Activated T-cell treated with anti-CD3 and anti-CD28 coated beads, Interleukin-2, amount 50 U/mL, for 72 hours (primary cell): Measurements from ENCODE around the gene ZDHHC11B. TPM values are rescaled to one million over a fixed set of nuclear protein-coding genes. Genes with fewer than 3 reads are reported as not detected.
A peak's percentile ranks its signal among the peaks of the same experiment; 100 is the strongest.
"Not testable (repeated sequence)": the region's sequence is repeated elsewhere in the genome, so short reads cannot be mapped to it uniquely, and the experiment has no call there.

ENCODE experiments used
- ATAC-seq, 2 donors: fragments of 150-1000 bp; cut with Tn5 transposase; replicated peaks in 1 of 2; 2 replicates each; pipeline ENCODE4 v1.10.0; 2021; ENCODE audit warnings: moderate library complexity in 2 of 2, mild to moderate bottlenecking in 1 of 2
- DNase-seq, 2 donors: peaks; one replicate each; pipeline ENCODE4 v3.0.0; 2021 to 2022; ENCODE audit warnings: mixed read lengths in 1 of 2
- H3K27ac Mint-ChIP-seq: one replicate; pipeline ENCODE4 v1.8.0; 2022; ENCODE audit warnings: mild to moderate bottlenecking, moderate library complexity, mixed read lengths
- H3K27me3 Mint-ChIP-seq: one replicate; pipeline ENCODE4 v1.8.0; 2022; ENCODE audit warnings: low read depth, mixed read lengths
- H3K36me3 Mint-ChIP-seq, 2 donors: one replicate each; pipeline ENCODE4 v1.8.0; 2022; ENCODE audit warnings: mixed read lengths in 2 of 2, mild to moderate bottlenecking in 1 of 2; ENCODE audit not compliant: insufficient read depth in 2 of 2
- H3K4me1 Mint-ChIP-seq: one replicate; pipeline ENCODE4 v1.8.0; 2022; ENCODE audit warnings: low read depth, mixed read lengths
- H3K4me3 Mint-ChIP-seq, 2 donors: one replicate each; pipeline ENCODE4 v1.8.0; 2022; ENCODE audit warnings: mild to moderate bottlenecking in 2 of 2, mixed read lengths in 2 of 2, moderate library complexity in 2 of 2
- H3K9me3 Mint-ChIP-seq, 2 donors: one replicate each; pipeline ENCODE4 v1.8.0; 2022; ENCODE audit warnings: mixed read lengths in 2 of 2
- total RNA-seq, 2 donors: library from RNA; stranded (reverse); gene quantifications; one replicate each; pipeline ENCODE4 v1.2.3, GENCODE V29; 2022

The ZDHHC11B gene
- total RNA-seq, 2 donors from 2014 or later, result 0.24 TPM; not detected in 1

DNA sequence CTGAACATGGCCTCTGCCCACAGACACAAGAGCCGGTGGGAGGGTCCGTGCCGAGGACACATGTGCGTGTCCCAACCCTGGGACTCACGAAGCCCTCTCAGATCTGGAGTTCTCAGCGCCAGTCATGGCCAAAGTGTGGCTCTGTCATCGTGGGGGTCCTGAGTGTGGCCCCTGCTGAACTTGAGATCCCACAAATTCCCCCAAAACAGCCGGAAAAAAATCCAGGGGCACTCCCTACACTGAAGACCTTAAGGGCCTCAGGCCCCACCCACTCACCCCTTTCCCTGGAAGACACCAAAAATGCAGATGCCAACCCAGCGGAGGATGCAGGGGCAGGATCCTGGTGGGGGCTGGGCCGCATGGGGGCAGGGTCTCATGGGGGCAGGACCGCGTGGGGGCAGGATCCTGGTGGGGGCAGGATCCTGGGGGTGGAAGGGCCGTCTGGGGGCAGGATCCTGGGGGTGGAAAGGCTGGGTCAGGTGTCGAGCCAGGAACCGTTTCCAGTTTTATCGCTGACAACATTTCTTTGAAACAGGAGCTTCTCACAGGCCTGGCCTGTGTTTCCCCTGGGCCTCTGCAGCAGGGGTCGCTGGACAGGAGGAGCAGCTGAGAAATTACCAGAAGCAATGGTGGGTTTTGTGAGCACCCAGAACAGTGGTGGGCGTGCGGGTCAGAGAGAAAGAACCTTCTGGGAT, 13.3 kb downstream of the ZDHHC11B start:
- H3K4me1 Mint-ChIP-seq, ATAC-seq, DNase-seq, H3K36me3 Mint-ChIP-seq, H3K27me3 Mint-ChIP-seq, H3K27ac Mint-ChIP-seq, H3K9me3 Mint-ChIP-seq, H3K4me3 Mint-ChIP-seq: not testable (repeated sequence)

DNA sequence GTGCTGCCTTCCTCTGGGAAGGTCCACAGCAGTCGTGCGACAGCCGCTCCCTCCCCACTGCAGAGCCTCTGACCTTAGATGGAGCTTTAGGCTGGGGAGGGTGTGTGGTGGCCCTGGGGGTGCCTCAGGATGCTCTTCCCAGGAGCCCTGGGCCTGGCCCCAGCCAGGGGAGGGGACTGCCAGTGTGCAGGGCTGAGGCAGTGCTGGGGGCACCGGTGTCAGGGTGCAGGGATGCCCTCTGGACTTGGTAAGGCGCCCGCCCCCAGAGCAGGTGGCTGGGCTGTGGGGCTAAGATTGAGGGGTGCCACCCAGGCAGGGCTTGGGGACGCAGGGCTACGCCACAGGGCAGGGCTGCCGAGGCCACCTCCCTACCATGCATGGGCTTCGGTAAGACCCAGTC, 13.9 kb downstream of the ZDHHC11B start:
- not testable (repeated sequence) for H3K36me3 Mint-ChIP-seq, H3K27me3 Mint-ChIP-seq, H3K4me3 Mint-ChIP-seq, H3K27ac Mint-ChIP-seq, H3K4me1 Mint-ChIP-seq, ATAC-seq, H3K9me3 Mint-ChIP-seq, DNase-seq

GRCh38 chr5:769485-770145, 14.9 kb downstream of the ZDHHC11B start:
- H3K4me1 Mint-ChIP-seq, ATAC-seq, H3K27ac Mint-ChIP-seq, DNase-seq, H3K9me3 Mint-ChIP-seq, H3K36me3 Mint-ChIP-seq, H3K4me3 Mint-ChIP-seq, H3K27me3 Mint-ChIP-seq: not testable (repeated sequence)

GRCh38 chr5:766666-767431, 17.7 kb downstream of the ZDHHC11B start:
- no peak for DNase-seq
- Mint-ChIP-seq H3K27ac (no peak overlapping the region), H3K4me3 (no peak overlapping the region), H3K27me3 (no peaks in the 10 kb centered on the region), H3K9me3 (no peaks in the 10 kb centered on the region), H3K4me1 (no peaks in the 10 kb centered on the region), H3K36me3 (no peaks in the 10 kb centered on the region)
- ATAC-seq, result no peak

GRCh38 chr5:765948-766631, 18.4 kb downstream of the ZDHHC11B start:
- Mint-ChIP-seq H3K36me3 (no peaks in the 10 kb centered on the region), H3K4me1 (no peaks in the 10 kb centered on the region), H3K9me3 (no peaks in the 10 kb centered on the region), H3K27me3 (no peaks in the 10 kb centered on the region), H3K4me3 (no peak overlapping the region), H3K27ac (no peak overlapping the region)
- no peak for ATAC-seq
- no peak for DNase-seq

GRCh38 chr5:763998-764781, 20.3 kb downstream of the ZDHHC11B start:
- Mint-ChIP-seq H3K4me3 (no peak overlapping the region), H3K27me3 (no peaks in the 10 kb centered on the region), H3K4me1 (peaks cover 3% of the 10 kb centered on the region), H3K36me3 (no peaks in the 10 kb centered on the region), H3K27ac (no peak overlapping the region), H3K9me3 (no peaks in the 10 kb centered on the region)
- DNase-seq (no peak), ATAC-seq (no peak)

GRCh38 chr5:763397-763796, 21.1 kb downstream of the ZDHHC11B start:
- Mint-ChIP-seq H3K36me3 (no peaks in the 10 kb centered on the region), H3K9me3 (no peaks in the 10 kb centered on the region), H3K4me1 (peaks cover 11% of the 10 kb centered on the region), H3K27ac (peak overlapping the region; percentile 18), H3K4me3 (no peak overlapping the region), H3K27me3 (no peaks in the 10 kb centered on the region)
- ATAC-seq, result no peak
- no peak for DNase-seq

DNA sequence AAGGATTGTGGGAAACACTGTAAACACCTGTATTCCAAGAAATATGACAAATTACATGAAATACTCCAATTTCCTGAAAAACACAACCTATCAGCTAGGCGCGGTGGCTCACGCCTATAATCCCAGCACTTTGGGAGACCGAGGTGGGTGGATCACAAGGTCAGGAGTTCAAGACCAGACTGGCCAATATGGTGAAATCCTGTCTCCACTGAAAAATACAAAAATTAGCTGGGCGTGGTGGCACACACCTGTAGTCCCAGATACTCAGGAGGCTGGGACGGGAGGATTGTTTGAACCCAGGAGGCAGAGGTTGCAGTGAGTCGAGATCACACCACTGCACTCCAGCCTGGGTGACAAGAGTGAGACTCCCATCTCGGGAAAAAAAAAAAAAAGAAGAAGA, 21.5 kb downstream of the ZDHHC11B start:
- H3K4me1 Mint-ChIP-seq, result peaks cover 15% of the 10 kb centered on the region
- not testable (repeated sequence) for DNase-seq, H3K27me3 Mint-ChIP-seq

GRCh38 chr5:761854-762710, 22.4 kb downstream of the ZDHHC11B start:
- H3K4me3 Mint-ChIP-seq, result no peak overlapping the region
- DNase-seq (no peak), ATAC-seq (no peak)
- H3K9me3 Mint-ChIP-seq, result no peaks in the 10 kb centered on the region
- no peaks in the 10 kb centered on the region for H3K27me3 Mint-ChIP-seq
- H3K36me3 Mint-ChIP-seq, result no peaks in the 10 kb centered on the region
- H3K27ac Mint-ChIP-seq, result no peak overlapping the region
- peaks cover 21% of the 10 kb centered on the region for H3K4me1 Mint-ChIP-seq

More for the DNA sequence above, 21.5 kb downstream of the ZDHHC11B start:
- peak overlapping the region; percentile 18 for H3K27ac Mint-ChIP-seq
- not testable (repeated sequence) for H3K4me3 Mint-ChIP-seq, ATAC-seq, H3K9me3 Mint-ChIP-seq, H3K36me3 Mint-ChIP-seq

- no peak for DNase-seq
- Mint-ChIP-seq H3K27me3 (no peaks in the 10 kb centered on the region), H3K27ac (no peak overlapping the region), H3K36me3 (no peaks in the 10 kb centered on the region), H3K9me3 (no peaks in the 10 kb centered on the region), H3K4me1 (peaks cover 21% of the 10 kb centered on the region), H3K4me3 (no peak overlapping the region)
- no peak for ATAC-seq
Measured at GRCh38 chr5:761059-761771, 23.3 kb downstream of the ZDHHC11B start.

DNA sequence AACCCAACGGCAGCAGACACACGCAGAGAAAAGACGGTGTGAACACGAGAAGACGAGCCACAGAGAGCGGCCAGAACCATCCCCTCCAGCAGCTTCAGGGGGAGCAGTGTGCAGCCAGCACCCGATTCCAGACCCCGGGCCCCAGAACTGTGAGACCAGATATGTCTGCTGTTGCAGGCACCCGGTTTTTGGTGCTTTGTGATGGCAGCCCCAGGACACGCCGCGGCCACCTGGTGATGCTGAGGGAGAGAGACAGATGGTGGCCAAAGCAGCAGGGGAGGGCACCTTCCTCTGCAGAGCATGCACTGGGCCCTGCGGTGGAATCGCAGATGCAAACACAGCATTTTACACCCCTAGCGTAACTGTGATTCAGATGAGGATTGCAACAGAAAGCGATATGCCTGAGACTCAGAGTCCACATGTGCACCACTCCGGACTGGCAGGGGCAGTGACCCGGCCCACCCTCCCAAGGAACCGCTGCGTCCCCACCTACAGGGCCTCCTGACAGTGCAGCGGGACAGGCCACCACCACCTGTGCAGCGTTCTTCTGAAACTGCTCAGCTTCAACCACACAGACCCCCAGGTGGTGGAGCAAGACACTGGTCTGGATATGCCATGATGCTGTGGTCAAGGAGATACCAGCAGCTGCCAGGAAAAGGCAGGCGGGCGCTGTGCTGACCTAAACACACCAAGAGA, 24.0 kb downstream of the ZDHHC11B start:
- H3K36me3 Mint-ChIP-seq, result no peaks in the 10 kb centered on the region
- H3K27me3 Mint-ChIP-seq, result no peaks in the 10 kb centered on the region
- peaks cover 21% of the 10 kb centered on the region for H3K4me1 Mint-ChIP-seq
- no peak for ATAC-seq
- no peak for DNase-seq
- no peaks in the 10 kb centered on the region for H3K9me3 Mint-ChIP-seq
- H3K4me3 Mint-ChIP-seq, result no peak overlapping the region
- no peak overlapping the region for H3K27ac Mint-ChIP-seq
